IPS-15b (cell line): Measurements from ENCODE around the gene ATP13A4.

ENCODE experiments used
- H3K27me3 ChIP-seq: one replicate; pipeline ENCODE4 v1.6.1; 2013; ENCODE audit warnings: low read length; ENCODE audit not compliant: control insufficient read depth, insufficient read depth
- H3K36me3 ChIP-seq: one replicate; pipeline ENCODE4 v1.6.1; 2013; ENCODE audit warnings: low read length; ENCODE audit not compliant: control insufficient read depth, insufficient read depth
- H3K4me1 ChIP-seq: one replicate; pipeline ENCODE4 v1.6.1; 2013; ENCODE audit warnings: mild to moderate bottlenecking, low read length; ENCODE audit not compliant: control insufficient read depth, insufficient read depth
- H3K4me3 ChIP-seq: one replicate; pipeline ENCODE4 v1.5.1; 2013; ENCODE audit warnings: low read depth, low read length
- H3K9ac ChIP-seq: one replicate; pipeline ENCODE4 v1.6.1; 2013; ENCODE audit warnings: low read depth, mild to moderate bottlenecking, low read length
- H3K9me3 ChIP-seq: one replicate; pipeline ENCODE4 v1.6.1; 2013; ENCODE audit warnings: mild to moderate bottlenecking, low read length; ENCODE audit not compliant: control insufficient read depth, insufficient read depth

The ATP13A4 gene

DNA sequence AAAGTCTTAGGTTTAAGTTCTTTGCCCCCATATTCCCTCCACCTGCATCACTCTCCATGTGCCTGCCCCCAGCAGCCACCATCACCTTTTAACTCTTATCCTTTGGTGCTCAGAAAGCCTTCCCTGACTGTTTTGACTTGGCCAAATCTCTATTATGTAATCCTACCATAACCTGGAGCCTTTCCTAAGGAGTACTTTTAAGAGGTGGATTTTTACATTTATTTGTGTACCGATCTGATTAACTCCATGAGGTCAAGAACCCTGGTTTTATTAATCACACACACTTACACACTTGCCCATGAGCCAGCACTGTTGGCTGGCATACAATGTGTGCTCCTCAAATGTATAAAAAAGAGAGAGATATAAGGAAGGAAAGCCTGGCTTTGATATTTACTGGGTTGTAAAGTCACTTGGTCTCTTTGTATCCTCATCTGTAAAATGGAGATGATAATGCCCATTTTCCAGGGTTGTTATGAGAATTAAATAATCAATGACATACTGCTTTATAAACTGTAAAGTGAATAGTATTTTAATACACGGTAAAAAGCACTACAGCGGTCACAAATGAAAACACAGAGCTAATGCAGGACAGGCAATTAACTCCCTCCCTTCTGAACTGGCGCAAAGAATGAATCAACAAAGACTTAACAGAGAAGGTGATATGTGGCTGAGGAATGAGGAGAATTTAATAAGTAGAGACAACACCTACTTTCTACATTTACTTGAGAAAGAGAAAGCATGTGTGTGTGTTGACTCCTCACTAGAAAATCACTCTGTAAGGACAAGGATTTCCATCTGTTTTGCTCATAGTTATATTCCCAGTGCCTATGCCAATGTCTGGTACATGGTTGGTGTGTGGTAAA is 45.4 kb downstream of the ATP13A4 start:
- Histone ChIP-seq H3K4me1 (no peaks in the 10 kb centered on the region), H3K9ac (no peak overlapping the region), H3K36me3 (no peaks in the 10 kb centered on the region), H3K9me3 (no peaks in the 10 kb centered on the region), H3K4me3 (no peak overlapping the region), H3K27me3 (no peaks in the 10 kb centered on the region)

DNA sequence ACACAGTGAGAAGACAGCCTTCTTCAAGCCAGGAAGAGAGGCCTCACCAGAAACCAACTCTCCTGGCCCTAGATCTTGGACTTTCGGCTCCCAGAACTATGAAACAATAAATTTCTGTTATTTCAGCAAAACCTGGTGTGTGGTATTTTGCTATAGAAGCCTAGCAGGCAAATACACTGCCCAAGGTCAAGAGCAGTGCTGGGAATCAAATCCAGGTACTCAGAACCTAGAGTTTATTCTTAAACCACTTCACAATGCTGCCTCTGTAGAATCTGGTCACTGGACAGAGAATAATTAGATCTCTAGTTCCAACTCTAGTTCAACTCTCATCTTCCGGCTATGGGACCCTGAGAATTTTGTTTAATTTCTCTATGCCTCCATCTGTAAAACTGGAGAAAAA is 46.6 kb downstream of the ATP13A4 start:
- Histone ChIP-seq H3K4me3 (no peak overlapping the region), H3K9me3 (no peaks in the 10 kb centered on the region), H3K4me1 (no peaks in the 10 kb centered on the region), H3K36me3 (no peaks in the 10 kb centered on the region), H3K9ac (no peak overlapping the region), H3K27me3 (no peaks in the 10 kb centered on the region)

DNA sequence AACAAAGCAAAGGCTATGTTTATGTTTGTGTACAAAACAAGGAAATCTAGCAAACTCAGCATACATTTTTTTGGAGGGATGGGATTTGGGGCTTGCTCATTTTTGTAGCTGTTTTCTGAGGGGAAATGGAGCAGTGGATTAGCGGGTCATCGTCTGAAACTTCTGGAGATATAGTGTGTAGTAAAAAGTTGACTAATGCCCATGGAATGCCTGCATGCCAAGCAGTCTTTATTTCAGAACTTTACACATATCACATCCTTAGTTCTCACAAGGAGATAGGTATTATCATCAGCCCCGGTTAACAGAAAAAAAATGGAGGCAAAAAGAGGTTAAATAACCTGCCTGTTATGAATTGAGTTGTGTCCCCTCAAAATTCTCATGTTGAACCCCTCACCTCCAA is 47.1 kb downstream of the ATP13A4 start:
- H3K9ac ChIP-seq, result no peak overlapping the region
- no peaks in the 10 kb centered on the region for H3K36me3 ChIP-seq
- no peaks in the 10 kb centered on the region for H3K27me3 ChIP-seq
- no peak overlapping the region for H3K4me3 ChIP-seq
- no peaks in the 10 kb centered on the region for H3K9me3 ChIP-seq
- no peaks in the 10 kb centered on the region for H3K4me1 ChIP-seq

DNA sequence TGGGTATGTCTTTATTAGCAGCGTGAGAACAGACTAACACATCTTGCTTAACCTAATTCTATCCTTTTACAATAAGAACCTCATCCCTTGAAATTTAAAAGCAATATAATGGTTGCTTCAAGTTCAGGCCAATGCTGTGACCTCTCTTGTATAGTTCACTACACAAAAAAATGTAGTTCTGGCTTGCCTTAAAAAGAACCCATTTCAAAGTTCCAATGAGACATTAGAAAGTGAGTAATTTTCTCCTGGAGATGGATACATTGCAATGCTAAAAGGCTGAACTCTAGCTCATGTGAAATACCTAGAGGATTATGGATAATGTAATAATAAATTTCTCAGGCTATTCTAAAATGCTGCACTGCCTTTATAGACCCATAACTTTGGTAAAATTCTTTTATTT is 47.8 kb downstream of the ATP13A4 start:
- H3K4me3 ChIP-seq, result no peak overlapping the region
- H3K27me3 ChIP-seq, result no peaks in the 10 kb centered on the region
- no peaks in the 10 kb centered on the region for H3K4me1 ChIP-seq
- H3K9ac ChIP-seq, result no peak overlapping the region
- H3K36me3 ChIP-seq, result no peaks in the 10 kb centered on the region
- no peaks in the 10 kb centered on the region for H3K9me3 ChIP-seq

DNA sequence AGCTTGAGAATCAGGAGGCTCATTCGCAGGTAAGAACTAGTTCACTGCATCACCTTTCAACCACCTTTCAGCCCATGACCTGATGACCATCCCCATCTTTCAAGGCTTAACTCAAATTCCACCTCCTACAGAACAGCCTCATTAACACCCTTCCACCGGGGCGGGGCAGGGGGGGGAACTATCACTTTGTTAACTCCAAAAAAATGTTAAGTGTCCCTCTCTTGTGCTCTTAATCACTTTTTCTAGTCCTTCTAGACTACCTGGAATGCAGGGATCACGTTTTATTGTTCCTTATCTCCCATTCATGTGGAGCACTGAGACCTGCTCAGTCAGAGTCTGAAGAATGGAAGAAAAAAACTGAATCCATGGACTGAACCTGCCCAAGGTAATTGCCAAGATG is 51.8 kb downstream of the ATP13A4 start:
- Histone ChIP-seq H3K27me3 (no peaks in the 10 kb centered on the region), H3K36me3 (no peaks in the 10 kb centered on the region), H3K4me3 (no peak overlapping the region), H3K9ac (no peak overlapping the region), H3K9me3 (no peaks in the 10 kb centered on the region), H3K4me1 (no peaks in the 10 kb centered on the region)

DNA sequence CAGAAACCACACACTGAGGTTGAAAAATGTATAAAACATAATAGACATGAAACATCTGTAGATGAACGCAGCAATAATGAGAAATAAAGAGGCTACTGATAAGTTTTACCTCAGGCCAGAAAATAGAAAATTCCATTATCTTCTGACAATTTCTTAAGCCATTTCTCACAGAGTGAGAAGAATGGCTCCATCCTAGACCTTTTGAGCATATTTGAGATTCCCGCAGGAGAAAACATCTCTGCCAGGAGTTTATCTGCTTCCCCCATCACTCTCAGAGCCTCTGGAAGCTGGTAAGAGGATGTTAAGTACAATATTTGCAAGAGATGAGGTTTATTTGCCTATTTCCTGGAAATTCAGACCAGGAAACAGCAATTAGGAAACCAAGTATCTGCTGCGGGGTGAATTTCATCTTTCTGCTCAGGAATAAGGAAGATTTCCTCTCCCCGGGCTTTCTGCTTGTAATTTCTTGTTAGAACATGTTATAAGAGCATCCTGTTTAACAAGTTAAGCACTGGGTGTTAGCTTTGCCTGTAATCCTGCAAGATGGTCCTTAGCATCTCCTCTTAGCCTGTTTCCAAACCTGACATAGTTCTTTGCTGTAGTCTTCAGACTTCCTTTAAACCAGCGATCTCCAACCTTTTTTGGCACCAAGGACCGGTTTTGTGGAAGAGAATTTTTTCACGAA is 54.8 kb downstream of the ATP13A4 start:
- Histone ChIP-seq H3K27me3 (no peaks in the 10 kb centered on the region), H3K9ac (no peak overlapping the region), H3K9me3 (no peaks in the 10 kb centered on the region), H3K4me1 (no peaks in the 10 kb centered on the region), H3K36me3 (no peaks in the 10 kb centered on the region), H3K4me3 (no peak overlapping the region)

DNA sequence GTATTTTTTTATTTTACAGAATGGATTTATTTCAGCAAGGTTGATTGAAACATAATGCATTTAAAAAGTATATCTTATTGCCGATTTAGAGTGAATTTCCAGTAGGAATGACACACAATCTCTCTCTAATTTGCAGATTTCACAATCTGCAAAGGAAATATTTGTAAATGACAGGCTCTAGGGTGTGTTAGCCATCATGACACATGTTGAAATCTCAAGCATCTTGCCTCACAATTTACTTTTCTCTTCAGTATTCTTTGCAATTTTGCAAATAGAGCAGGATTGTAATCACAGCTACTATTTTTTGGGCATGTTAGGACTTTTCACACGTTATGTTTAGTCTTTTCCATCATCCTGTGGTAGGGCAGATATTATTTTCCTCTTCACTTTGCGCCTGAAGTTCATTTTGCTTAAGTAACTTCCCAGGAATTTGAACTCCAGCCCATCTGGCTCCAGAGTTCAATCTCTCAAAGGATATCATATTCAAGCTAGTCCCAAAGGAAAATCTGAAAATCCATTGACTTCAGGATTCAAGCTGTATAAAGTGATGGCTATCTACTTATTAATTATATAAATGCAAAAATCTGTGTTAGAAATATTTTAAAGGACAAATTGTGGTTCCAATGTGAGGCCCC is 55.4 kb downstream of the ATP13A4 start:
- Histone ChIP-seq H3K27me3 (no peaks in the 10 kb centered on the region), H3K9me3 (no peaks in the 10 kb centered on the region), H3K36me3 (no peaks in the 10 kb centered on the region), H3K4me3 (no peak overlapping the region), H3K4me1 (no peaks in the 10 kb centered on the region), H3K9ac (no peak overlapping the region)

DNA sequence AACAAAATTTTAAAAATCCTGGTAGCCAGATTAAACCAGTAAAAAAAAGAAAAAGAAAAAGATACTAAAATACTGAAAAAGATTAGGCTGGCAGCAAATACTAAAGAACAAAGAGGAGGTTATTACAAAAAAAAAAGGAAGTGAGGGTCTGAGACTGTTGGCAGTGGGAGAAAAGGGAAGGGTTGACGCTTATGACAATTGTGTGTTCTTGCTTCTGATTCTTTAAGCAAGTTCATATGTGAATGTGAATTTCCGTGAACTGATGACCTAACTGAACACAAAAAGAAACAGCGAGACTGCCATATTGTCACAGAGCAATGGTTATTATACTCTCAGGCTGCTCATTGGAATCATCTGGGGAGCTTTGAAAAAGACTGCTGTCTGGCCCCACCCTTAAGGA is 56.5 kb downstream of the ATP13A4 start:
- Histone ChIP-seq H3K27me3 (no peaks in the 10 kb centered on the region), H3K4me1 (no peaks in the 10 kb centered on the region), H3K9ac (no peak overlapping the region), H3K4me3 (no peak overlapping the region), H3K36me3 (no peaks in the 10 kb centered on the region), H3K9me3 (no peaks in the 10 kb centered on the region)

DNA sequence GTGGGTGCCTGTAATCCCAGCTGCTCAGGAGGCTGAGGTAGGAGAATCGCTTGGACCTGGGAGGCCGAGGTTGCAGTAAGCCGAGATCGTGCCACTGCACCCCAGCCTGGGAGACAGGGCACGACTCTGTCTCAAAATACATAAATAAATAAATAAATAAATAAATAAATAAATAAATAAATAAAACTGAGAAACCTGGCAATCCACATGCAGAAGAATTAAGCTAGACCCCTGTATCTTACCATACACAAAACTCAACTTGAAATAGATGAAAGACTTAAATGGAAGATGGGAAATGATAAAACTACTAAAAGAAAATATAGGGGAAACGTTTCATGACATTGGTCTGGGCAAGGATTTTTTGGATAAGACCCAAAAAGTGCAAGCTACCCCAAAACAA is 58.0 kb downstream of the ATP13A4 start:
- H3K9ac ChIP-seq, result no peak overlapping the region
- no peak overlapping the region for H3K4me3 ChIP-seq
- no peaks in the 10 kb centered on the region for H3K27me3 ChIP-seq
- no peaks in the 10 kb centered on the region for H3K36me3 ChIP-seq
- no peaks in the 10 kb centered on the region for H3K9me3 ChIP-seq
- H3K4me1 ChIP-seq, result no peaks in the 10 kb centered on the region

DNA sequence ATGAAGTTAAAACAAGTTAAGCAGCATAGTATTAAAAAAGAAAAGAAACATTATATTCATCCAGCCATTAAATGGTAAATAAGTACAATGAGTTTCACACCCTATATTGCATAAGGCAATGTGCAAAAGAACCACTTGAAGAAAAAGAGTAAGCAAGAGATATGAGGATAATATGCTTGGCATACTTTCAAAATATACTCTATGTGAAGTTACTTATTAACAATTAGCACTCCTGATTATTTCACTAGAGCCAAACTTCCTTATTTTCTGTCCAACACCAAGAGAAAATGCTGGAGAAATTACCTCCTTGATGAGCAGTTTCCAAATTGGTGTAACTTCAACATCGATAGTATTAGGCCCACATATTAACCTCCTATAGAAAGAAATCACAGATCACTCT is 63.7 kb downstream of the ATP13A4 start:
- Histone ChIP-seq H3K36me3 (no peaks in the 10 kb centered on the region), H3K9me3 (no peaks in the 10 kb centered on the region), H3K27me3 (no peaks in the 10 kb centered on the region), H3K4me3 (no peak overlapping the region), H3K4me1 (no peaks in the 10 kb centered on the region), H3K9ac (no peak overlapping the region)

DNA sequence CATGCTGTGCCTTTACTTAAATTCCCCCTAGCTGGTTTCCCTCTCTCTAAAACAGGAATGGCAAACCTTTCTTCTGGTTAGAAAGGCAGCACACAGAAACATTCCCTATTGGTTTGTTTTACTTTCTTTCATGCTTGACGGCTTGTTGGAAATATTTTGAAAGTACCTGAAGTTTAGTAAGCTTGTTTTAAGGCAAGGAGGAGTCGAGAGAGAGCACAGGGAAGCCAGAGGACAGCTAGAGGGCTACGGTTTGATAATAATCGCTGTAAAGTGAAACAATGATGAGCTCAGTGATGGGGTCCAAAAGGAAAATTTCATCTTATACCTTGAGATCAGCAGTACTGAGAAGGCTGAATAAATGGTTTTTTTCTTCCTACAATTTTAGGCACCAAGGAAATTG is 64.1 kb downstream of the ATP13A4 start:
- Histone ChIP-seq H3K9me3 (no peaks in the 10 kb centered on the region), H3K4me3 (no peak overlapping the region), H3K4me1 (no peaks in the 10 kb centered on the region), H3K27me3 (no peaks in the 10 kb centered on the region), H3K36me3 (no peaks in the 10 kb centered on the region), H3K9ac (no peak overlapping the region)

DNA sequence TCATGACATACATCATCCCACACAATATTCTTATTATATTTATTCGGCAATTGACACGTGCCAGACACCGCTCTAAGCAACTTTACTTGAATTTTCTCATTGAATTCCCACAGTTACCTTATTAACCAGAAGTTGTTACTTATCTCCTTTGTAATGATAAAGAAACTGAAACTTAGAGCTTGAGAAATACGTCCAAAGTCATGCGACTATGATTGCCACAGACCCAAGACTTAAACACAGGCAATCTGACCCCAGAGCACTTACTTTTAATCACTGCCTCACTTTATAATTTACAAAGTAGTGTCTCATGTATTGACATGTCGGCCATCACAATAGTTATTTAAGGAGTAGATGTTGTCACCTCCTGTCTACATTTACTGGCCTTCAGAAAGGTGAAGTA is 64.7 kb downstream of the ATP13A4 start:
- no peaks in the 10 kb centered on the region for H3K4me1 ChIP-seq
- no peaks in the 10 kb centered on the region for H3K27me3 ChIP-seq
- no peaks in the 10 kb centered on the region for H3K36me3 ChIP-seq
- no peaks in the 10 kb centered on the region for H3K9me3 ChIP-seq
- H3K4me3 ChIP-seq, result no peak overlapping the region
- H3K9ac ChIP-seq, result no peak overlapping the region
